ENCODE data around the gene ICAM3. TPM values are rescaled to one million over a fixed set of nuclear protein-coding genes. Genes with fewer than 3 reads are reported as not detected.

The ICAM3 gene, protein sequence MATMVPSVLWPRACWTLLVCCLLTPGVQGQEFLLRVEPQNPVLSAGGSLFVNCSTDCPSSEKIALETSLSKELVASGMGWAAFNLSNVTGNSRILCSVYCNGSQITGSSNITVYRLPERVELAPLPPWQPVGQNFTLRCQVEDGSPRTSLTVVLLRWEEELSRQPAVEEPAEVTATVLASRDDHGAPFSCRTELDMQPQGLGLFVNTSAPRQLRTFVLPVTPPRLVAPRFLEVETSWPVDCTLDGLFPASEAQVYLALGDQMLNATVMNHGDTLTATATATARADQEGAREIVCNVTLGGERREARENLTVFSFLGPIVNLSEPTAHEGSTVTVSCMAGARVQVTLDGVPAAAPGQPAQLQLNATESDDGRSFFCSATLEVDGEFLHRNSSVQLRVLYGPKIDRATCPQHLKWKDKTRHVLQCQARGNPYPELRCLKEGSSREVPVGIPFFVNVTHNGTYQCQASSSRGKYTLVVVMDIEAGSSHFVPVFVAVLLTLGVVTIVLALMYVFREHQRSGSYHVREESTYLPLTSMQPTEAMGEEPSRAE
- total RNA-seq (2021; ENCODE audit: unreplicated experiment), result 10.5 TPM
- 17.8 TPM for polyA plus RNA-seq (2012; ENCODE audit: insufficient read length)
- Bru-seq, nascent RNA, result percentile 23 among the genes with signal in this experiment
- BruChase-seq, experiment 1, labeled RNA remaining after a 2-hour chase, result percentile 42 among the genes with signal in this experiment
- percentile 49 among the genes with signal in this experiment for BruChase-seq, experiment 2, labeled RNA remaining after a 6-hour chase
- long read RNA-seq, partial matches to known transcripts, result 6 of 7 reads
- long read RNA-seq, other reads (novel, unspliced or antisense), result 1 of 7 reads

DNA sequence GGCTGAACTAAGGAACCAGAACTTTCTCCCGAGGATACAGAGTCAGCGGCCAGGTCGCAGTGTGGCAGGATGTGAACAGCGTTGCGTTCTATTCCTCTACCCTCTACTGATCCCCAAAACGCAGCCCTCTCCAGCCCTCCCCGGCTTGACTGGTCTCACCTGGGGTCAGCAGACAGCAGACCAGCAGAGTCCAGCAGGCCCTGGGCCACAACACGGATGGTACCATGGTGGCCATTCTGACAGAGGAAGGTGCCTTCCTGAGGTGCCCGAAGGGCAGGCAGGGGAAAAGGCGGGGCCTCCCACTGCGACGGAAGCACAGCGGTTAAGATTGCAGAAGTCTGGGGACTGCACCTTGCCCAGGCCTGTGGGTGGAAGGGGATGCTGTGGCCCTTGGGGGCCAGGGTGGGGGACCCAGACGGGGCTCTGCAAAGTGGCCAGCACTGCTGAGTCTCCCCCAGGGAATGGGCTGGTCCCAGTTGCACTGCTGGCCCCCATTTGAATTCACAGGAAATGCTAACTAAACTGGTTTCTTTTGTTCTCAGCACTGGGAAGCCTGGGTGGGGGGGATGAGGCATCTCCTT, at the start of gene ICAM3:
TSS of gene ICAM3 (minus strand) at position 245 of the 581 bp plus-strand sequence. CDS start at position 235, 10 bp downstream.
- no peak for TF ChIP-seq POLR2AphosphoS5 (IDR thresholded peaks at IDR 0.05; ENCODE audit: low read depth, low read length)
- TF ChIP-seq TCF7L2 (IDR thresholded peaks at IDR 0.05; ENCODE audit: low read depth, low read length), result no peak
- no peak for TF ChIP-seq SIN3A (IDR thresholded peaks at IDR 0.05; ENCODE audit: borderline replicate concordance, insufficient read depth, low read depth, low read length)
- TF ChIP-seq, protein P1, sequence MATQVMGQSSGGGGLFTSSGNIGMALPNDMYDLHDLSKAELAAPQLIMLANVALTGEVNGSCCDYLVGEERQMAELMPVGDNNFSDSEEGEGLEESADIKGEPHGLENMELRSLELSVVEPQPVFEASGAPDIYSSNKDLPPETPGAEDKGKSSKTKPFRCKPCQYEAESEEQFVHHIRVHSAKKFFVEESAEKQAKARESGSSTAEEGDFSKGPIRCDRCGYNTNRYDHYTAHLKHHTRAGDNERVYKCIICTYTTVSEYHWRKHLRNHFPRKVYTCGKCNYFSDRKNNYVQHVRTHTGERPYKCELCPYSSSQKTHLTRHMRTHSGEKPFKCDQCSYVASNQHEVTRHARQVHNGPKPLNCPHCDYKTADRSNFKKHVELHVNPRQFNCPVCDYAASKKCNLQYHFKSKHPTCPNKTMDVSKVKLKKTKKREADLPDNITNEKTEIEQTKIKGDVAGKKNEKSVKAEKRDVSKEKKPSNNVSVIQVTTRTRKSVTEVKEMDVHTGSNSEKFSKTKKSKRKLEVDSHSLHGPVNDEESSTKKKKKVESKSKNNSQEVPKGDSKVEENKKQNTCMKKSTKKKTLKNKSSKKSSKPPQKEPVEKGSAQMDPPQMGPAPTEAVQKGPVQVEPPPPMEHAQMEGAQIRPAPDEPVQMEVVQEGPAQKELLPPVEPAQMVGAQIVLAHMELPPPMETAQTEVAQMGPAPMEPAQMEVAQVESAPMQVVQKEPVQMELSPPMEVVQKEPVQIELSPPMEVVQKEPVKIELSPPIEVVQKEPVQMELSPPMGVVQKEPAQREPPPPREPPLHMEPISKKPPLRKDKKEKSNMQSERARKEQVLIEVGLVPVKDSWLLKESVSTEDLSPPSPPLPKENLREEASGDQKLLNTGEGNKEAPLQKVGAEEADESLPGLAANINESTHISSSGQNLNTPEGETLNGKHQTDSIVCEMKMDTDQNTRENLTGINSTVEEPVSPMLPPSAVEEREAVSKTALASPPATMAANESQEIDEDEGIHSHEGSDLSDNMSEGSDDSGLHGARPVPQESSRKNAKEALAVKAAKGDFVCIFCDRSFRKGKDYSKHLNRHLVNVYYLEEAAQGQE (IDR thresholded peaks at IDR 0.05; ENCODE audit: insufficient read depth in 1 of 2, low read depth in 2 of 2, low read length in 1 of 2), result no peak
- TF ChIP-seq, protein P2, sequence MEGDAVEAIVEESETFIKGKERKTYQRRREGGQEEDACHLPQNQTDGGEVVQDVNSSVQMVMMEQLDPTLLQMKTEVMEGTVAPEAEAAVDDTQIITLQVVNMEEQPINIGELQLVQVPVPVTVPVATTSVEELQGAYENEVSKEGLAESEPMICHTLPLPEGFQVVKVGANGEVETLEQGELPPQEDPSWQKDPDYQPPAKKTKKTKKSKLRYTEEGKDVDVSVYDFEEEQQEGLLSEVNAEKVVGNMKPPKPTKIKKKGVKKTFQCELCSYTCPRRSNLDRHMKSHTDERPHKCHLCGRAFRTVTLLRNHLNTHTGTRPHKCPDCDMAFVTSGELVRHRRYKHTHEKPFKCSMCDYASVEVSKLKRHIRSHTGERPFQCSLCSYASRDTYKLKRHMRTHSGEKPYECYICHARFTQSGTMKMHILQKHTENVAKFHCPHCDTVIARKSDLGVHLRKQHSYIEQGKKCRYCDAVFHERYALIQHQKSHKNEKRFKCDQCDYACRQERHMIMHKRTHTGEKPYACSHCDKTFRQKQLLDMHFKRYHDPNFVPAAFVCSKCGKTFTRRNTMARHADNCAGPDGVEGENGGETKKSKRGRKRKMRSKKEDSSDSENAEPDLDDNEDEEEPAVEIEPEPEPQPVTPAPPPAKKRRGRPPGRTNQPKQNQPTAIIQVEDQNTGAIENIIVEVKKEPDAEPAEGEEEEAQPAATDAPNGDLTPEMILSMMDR (IDR thresholded peaks at IDR 0.05), result no peak
- in situ Hi-C loops (cut with HindIII; ENCODE audit: low pct_unique_long_range_greater_than_20kb, low sequenced_read_pairs), result no loop called here
- no TSS peak for BruUV-seq (replicated peaks)
- H3K27ac ChIP-seq (ENCODE audit: low read length), result no peak within 1 kb of the TSS
- CTCF ChIA-PET, result no interaction called here
- DNase-seq (ENCODE audit: low read depth, low spot score) (no peak), ATAC-seq (no peak)
- H3K27me3 ChIP-seq (ENCODE audit: control insufficient read depth, insufficient read depth, low read length), result no peaks in the 10 kb centered on the region
- no peaks in the 10 kb centered on the region for H3K9me3 ChIP-seq (ENCODE audit: control insufficient read depth, insufficient read depth, low read depth, low read length)
- POLR2A ChIA-PET, result no interaction called here
- peaks cover 5% of the 10 kb centered on the region for H3K4me1 ChIP-seq (ENCODE audit: control insufficient read depth, insufficient read depth, low read length)
- intact Hi-C loops (cut with micrococcal nuclease; ENCODE audit: unreplicated experiment), result no loop called here
- no peak within 1 kb of the TSS for H3K4me3 ChIP-seq (ENCODE audit: low read depth in 2 of 2, low read length in 2 of 2)
- no peaks in the 10 kb centered on the region for H3K36me3 ChIP-seq (ENCODE audit: control insufficient read depth, insufficient read depth, low read length)

DNA sequence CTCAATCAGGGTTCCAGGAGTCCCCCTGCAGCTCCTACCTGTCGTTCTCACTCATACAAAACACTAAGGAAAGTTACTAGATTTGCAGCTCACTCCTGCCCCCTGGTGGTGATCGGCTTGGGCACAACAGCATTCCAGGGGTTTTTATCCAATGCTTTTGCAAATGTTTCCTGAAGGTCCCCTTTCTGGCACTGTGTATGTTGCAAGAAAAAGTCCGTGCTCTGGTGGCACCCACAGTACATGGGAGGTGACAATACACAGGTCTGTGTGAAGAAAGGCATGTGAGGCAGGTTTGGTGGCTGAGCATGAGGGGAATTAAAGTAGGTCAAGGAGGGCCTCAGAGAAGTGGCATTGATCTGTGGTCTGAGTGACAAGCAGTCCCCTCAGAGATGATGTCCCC, 49.5 kb upstream of the ICAM3 start:
- BruUV-seq (replicated peaks), result TSS peak; percentile 37
- TF ChIP-seq TCF7L2 (IDR thresholded peaks at IDR 0.05; ENCODE audit: low read depth, low read length) (no peak), POLR2AphosphoS5 (IDR thresholded peaks at IDR 0.05; ENCODE audit: low read depth, low read length) (no peak; the same call in 1 of the 2 replicates)
- TF ChIP-seq, protein P2 (IDR thresholded peaks at IDR 0.05), result peak; percentile 87
- TF ChIP-seq, protein P1 (IDR thresholded peaks at IDR 0.05; ENCODE audit: insufficient read depth in 1 of 2, low read depth in 2 of 2, low read length in 1 of 2), result no peak
- ChIA-PET POLR2A (interaction anchor here (0.7 kb wide), 3 partner anchors 130 to 311 kb away, joined by 3 to 5 read pairs (median 3); no protein-coding TSS in a partner anchor), CTCF (interaction anchor here (0.7 to 1.7 kb wide), 8 partner anchors 9 to 283 kb away, joined by 3 to 17 read pairs (median 6); partner anchors contain the start of genes CDC37, ICAM1, PPAN and TYK2)
- Histone ChIP-seq H3K4me1 (ENCODE audit: control insufficient read depth, insufficient read depth, low read length) (no peaks in the 10 kb centered on the region), H3K27me3 (ENCODE audit: control insufficient read depth, insufficient read depth, low read length) (no peaks in the 10 kb centered on the region), H3K27ac (ENCODE audit: low read length) (no peak overlapping the region), H3K36me3 (ENCODE audit: control insufficient read depth, insufficient read depth, low read length) (peaks cover 7% of the 10 kb centered on the region; the same call in 1 of the 2 replicates), H3K4me3 (ENCODE audit: low read depth in 2 of 2, low read length in 2 of 2) (no peak overlapping the region), H3K9me3 (ENCODE audit: control insufficient read depth, insufficient read depth, low read depth, low read length) (no peaks in the 10 kb centered on the region)
- intact Hi-C loops (cut with micrococcal nuclease; ENCODE audit: unreplicated experiment), result loop anchor here (5.0 kb wide), 2 partner anchors 117 to 132 kb away; partner anchors contain the start of gene ICAM1
- ATAC-seq (peak; percentile 79), DNase-seq (ENCODE audit: low read depth, low spot score) (peak; percentile 60)
- in situ Hi-C loops (cut with HindIII; ENCODE audit: low pct_unique_long_range_greater_than_20kb, low sequenced_read_pairs), result no loop called here
